Measurements from ENCODE around the gene CC2D1A. TPM values are rescaled to one million over a fixed set of nuclear protein-coding genes. Genes with fewer than 3 reads are reported as not detected.

The CC2D1A gene
- polyA plus RNA-seq, 1 of the 3 experiments (the other 2 are of a cell fraction) = 24.2 TPM

GRCh38 chr19:13861392-13861713 lies 44.6 kb upstream of the CC2D1A start (continued):
- TF ChIP-seq, protein P1, sequence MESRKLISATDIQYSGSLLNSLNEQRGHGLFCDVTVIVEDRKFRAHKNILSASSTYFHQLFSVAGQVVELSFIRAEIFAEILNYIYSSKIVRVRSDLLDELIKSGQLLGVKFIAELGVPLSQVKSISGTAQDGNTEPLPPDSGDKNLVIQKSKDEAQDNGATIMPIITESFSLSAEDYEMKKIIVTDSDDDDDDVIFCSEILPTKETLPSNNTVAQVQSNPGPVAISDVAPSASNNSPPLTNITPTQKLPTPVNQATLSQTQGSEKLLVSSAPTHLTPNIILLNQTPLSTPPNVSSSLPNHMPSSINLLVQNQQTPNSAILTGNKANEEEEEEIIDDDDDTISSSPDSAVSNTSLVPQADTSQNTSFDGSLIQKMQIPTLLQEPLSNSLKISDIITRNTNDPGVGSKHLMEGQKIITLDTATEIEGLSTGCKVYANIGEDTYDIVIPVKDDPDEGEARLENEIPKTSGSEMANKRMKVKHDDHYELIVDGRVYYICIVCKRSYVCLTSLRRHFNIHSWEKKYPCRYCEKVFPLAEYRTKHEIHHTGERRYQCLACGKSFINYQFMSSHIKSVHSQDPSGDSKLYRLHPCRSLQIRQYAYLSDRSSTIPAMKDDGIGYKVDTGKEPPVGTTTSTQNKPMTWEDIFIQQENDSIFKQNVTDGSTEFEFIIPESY (IDR thresholded peaks at IDR 0.05; ENCODE audit: borderline replicate concordance, low read depth) = no peak

DNA sequence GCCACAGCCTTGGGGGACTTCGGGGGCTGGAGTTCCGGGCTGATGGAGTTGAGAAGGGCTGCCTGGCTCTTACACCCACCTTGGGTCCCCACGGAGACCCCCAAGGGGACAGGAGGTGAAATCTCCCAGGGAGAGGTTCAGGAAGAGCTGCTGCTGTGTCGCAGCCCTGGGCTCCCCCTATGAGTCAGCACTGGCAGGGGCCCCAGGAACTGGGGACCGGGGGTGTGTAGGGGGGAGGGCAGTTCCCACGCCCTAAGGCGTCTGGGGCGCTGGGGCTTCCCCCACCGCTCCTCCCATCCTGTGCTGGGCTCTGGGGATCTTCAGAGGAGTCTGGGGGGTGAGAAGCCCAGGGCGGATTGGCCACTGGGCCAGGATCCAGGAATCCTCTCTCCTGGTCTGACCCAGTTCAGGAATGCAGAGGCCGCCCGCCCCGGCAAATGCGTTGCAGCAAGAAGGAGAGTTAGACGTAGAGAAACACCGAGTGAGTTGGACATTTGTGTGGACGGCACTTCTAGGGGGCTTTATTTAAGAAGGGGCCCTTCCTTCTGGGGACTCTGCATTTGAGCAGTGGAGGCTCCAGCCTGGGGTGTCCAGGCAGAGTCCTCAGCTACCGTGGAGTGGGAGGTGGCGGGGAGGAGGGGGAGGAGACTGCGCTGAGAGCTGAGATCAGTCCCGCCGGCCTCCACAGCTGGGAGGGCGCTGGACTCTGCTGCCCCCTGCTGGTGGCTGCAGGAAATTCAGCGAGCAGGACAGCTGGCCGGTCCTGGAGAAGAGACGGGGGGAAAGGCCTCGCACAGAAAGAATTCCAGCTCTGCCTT lies 44.1 kb upstream of the CC2D1A start:
- DNase-seq = peak; percentile 94
- H2AFZ ChIP-seq (ENCODE audit: low read depth) = no peak overlapping the region; the same call in 1 of the 2 replicates
- TF ChIP-seq IRF3 (IDR thresholded peaks at IDR 0.05; ENCODE audit: low read depth, low read length) = no peak
- no peak for TF ChIP-seq GABPA (IDR thresholded peaks at IDR 0.05; ENCODE audit: low read depth)
- TF ChIP-seq RXRA (IDR thresholded peaks at IDR 0.05; ENCODE audit: borderline replicate concordance, low read depth) = peak; percentile 66; the same call in 1 of the 2 replicates
- peak; percentile 69; the same call in 1 of the 2 replicates for TF ChIP-seq FOSL2 (IDR thresholded peaks at IDR 0.05; ENCODE audit: borderline replicate concordance, low read depth)
- peak; percentile 30; the same call in 1 of the 2 replicates for TF ChIP-seq FOXM1 (IDR thresholded peaks at IDR 0.05; ENCODE audit: low read depth)
- TF ChIP-seq, protein P2, sequence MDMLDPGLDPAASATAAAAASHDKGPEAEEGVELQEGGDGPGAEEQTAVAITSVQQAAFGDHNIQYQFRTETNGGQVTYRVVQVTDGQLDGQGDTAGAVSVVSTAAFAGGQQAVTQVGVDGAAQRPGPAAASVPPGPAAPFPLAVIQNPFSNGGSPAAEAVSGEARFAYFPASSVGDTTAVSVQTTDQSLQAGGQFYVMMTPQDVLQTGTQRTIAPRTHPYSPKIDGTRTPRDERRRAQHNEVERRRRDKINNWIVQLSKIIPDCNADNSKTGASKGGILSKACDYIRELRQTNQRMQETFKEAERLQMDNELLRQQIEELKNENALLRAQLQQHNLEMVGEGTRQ (IDR thresholded peaks at IDR 0.05; ENCODE audit: borderline replicate concordance, low read depth, low read length) = no peak
- TF ChIP-seq NFIC (IDR thresholded peaks at IDR 0.05; ENCODE audit: borderline replicate concordance) = peak; percentile 68
- TF ChIP-seq TAF1 (IDR thresholded peaks at IDR 0.05; ENCODE audit: borderline replicate concordance, low read depth, low read length) = peak; percentile 31; the same call in 1 of the 2 replicates
- no peak for TF ChIP-seq MEF2A (IDR thresholded peaks at IDR 0.05; ENCODE audit: borderline replicate concordance, low read depth)
- TF ChIP-seq ELF1 (IDR thresholded peaks at IDR 0.05) = no peak
- TF ChIP-seq GATA2 (CRISPR knock-in tag; IDR thresholded peaks at IDR 0.05) = no peak
- peak; percentile 95 for TF ChIP-seq RAD21 (IDR thresholded peaks at IDR 0.05; ENCODE audit: low read length)
- peak; percentile 71 for TF ChIP-seq TCF12 (IDR thresholded peaks at IDR 0.05)
- no peak; the same call in 1 of the 2 replicates for TF ChIP-seq MXI1 (IDR thresholded peaks at IDR 0.05; ENCODE audit: low read depth, low read length)
- TF ChIP-seq REST (IDR thresholded peaks at IDR 0.05; ENCODE audit: low read depth, low read length) = no peak
- TF ChIP-seq, protein P1 (IDR thresholded peaks at IDR 0.05; ENCODE audit: borderline replicate concordance, low read depth) = no peak
- peak; percentile 96 for TF ChIP-seq SMC3 (IDR thresholded peaks at IDR 0.05; ENCODE audit: low read depth, low read length)
- peak; percentile 58; the same call in 1 of the 2 replicates for TF ChIP-seq JUND (IDR thresholded peaks at IDR 0.05)
- TF ChIP-seq, protein P3, sequence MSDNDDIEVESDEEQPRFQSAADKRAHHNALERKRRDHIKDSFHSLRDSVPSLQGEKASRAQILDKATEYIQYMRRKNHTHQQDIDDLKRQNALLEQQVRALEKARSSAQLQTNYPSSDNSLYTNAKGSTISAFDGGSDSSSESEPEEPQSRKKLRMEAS (IDR thresholded peaks at IDR 0.05; ENCODE audit: low read depth) = no peak; the same call in 1 of the 2 replicates
- no peak for TF ChIP-seq CHD2 (IDR thresholded peaks at IDR 0.05; ENCODE audit: low read length, partially characterized antibody)

More for the DNA sequence above, 44.1 kb upstream of the CC2D1A start:
- H3F3A ChIP-seq (replicated peaks; ENCODE audit: insufficient read depth) = peaks cover 34% of the 10 kb centered on the region
- no peaks in the 10 kb centered on the region for H3K9me3 ChIP-seq
- H4K20me1 ChIP-seq (ENCODE audit: insufficient read depth) = no peaks in the 10 kb centered on the region
- H3K27ac ChIP-seq (ENCODE audit: low read depth in 2 of 2, low read length in 1 of 2) = peak overlapping the region; percentile 82 to 98
- peak overlapping the region; percentile 72 for H3K4me2 ChIP-seq
- H3K4me3 ChIP-seq (ENCODE audit: low read depth in 2 of 2, low read length in 1 of 2) = peak overlapping the region; percentile 39 to 61
- H3K4me1 ChIP-seq (ENCODE audit: control insufficient read depth in 1 of 2, insufficient read depth in 2 of 2, low read depth in 1 of 2, low read length in 1 of 2) = peaks cover 9 to 20% of the 10 kb centered on the region in 2 experiments; a peak in 3 of 4 replicates
- peaks cover 17% of the 10 kb centered on the region; the same call in 1 of the 2 replicates for H3K79me2 ChIP-seq (ENCODE audit: insufficient read depth)
- no peaks in the 10 kb centered on the region for H3K36me3 ChIP-seq (replicated peaks in 1 of 2; ENCODE audit: control insufficient read depth in 1 of 2, insufficient read depth in 2 of 2, low read length in 1 of 2)
- CTCF ChIA-PET = interaction anchor here (0.6 to 8.2 kb wide), 35 partner anchors 9 to 273 kb away, joined by 3 to 133 read pairs (median 6); partner anchors contain the start of genes C19orf53, MRI1 and ZSWIM4
- no peaks in the 10 kb centered on the region for H3K9me2 ChIP-seq
- POLR2A ChIA-PET = interaction anchor here (0.5 to 2.1 kb wide), 7 partner anchors 15 to 328 kb away, joined by 3 to 9 read pairs (median 4); partner anchors contain the start of genes C19orf53 and MRI1
- H3K27me3 ChIP-seq (ENCODE audit: insufficient read depth) = no peaks in the 10 kb centered on the region
- WGBS (ENCODE audit: low lambda C conversion rate) = 4% methylated on average over 22 of the region's 27 CpGs
- H3K9ac ChIP-seq = peak overlapping the region; percentile 96
